Measurements from ENCODE around the gene UBE2J1.

The UBE2J1 gene

GRCh38 chr6:89348372-89348771, 4.2 kb downstream of the UBE2J1 start:
- H3K79me2 ChIP-seq (ENCODE audit: control insufficient read depth, insufficient read depth, low read length, unreplicated experiment): peaks cover 83% of the 10 kb centered on the region
- peaks cover 22% of the 10 kb centered on the region for H3K4me1 ChIP-seq (ENCODE audit: control insufficient read depth, insufficient read depth, low read length, unreplicated experiment)
- H3K4me3 ChIP-seq (ENCODE audit: low read depth, low read length): no peak overlapping the region
- no peak overlapping the region for H2AFZ ChIP-seq (ENCODE audit: low read length, unreplicated experiment)
- H3K27ac ChIP-seq (ENCODE audit: low read depth, low read length): no peak overlapping the region
- no peaks in the 10 kb centered on the region for H3K36me3 ChIP-seq (ENCODE audit: insufficient read depth, low read length)
- H3K27me3 ChIP-seq (ENCODE audit: insufficient read depth, low read length): no peaks in the 10 kb centered on the region

- no peaks in the 10 kb centered on the region for H3K36me3 ChIP-seq (ENCODE audit: insufficient read depth, low read length)
- H3K79me2 ChIP-seq (ENCODE audit: control insufficient read depth, insufficient read depth, low read length, unreplicated experiment): peaks cover 84% of the 10 kb centered on the region
- no peak overlapping the region for H2AFZ ChIP-seq (ENCODE audit: low read length, unreplicated experiment)
- peaks cover 20% of the 10 kb centered on the region for H3K4me1 ChIP-seq (ENCODE audit: control insufficient read depth, insufficient read depth, low read length, unreplicated experiment)
- H3K4me3 ChIP-seq (ENCODE audit: low read depth, low read length): no peak overlapping the region
- no peak overlapping the region for H3K27ac ChIP-seq (ENCODE audit: low read depth, low read length)
- no peaks in the 10 kb centered on the region for H3K27me3 ChIP-seq (ENCODE audit: insufficient read depth, low read length)
These were observed 4.7 kb downstream of the UBE2J1 start for GRCh38 chr6:89347825-89348224.

- peaks cover 7% of the 10 kb centered on the region; the same call in 1 of the 2 replicates for H3K36me3 ChIP-seq (ENCODE audit: insufficient read depth, low read length)
- no peak overlapping the region for H3K27ac ChIP-seq (ENCODE audit: low read depth, low read length)
- peaks cover 78% of the 10 kb centered on the region for H3K79me2 ChIP-seq (ENCODE audit: control insufficient read depth, insufficient read depth, low read length, unreplicated experiment)
These were observed 6.1 kb downstream of the UBE2J1 start for GRCh38 chr6:89346433-89346832.

GRCh38 chr6:89339565-89339964, 13.0 kb downstream of the UBE2J1 start:
- Histone ChIP-seq H3K79me2 (ENCODE audit: control insufficient read depth, insufficient read depth, low read length, unreplicated experiment) (peaks cover 14% of the 10 kb centered on the region), H3K36me3 (ENCODE audit: insufficient read depth, low read length) (peaks cover 28% of the 10 kb centered on the region), H3K4me1 (ENCODE audit: control insufficient read depth, insufficient read depth, low read length, unreplicated experiment) (no peaks in the 10 kb centered on the region), H3K27ac (ENCODE audit: low read depth, low read length) (no peak overlapping the region), H2AFZ (ENCODE audit: low read length, unreplicated experiment) (no peak overlapping the region), H3K27me3 (ENCODE audit: insufficient read depth, low read length) (no peaks in the 10 kb centered on the region), H3K4me3 (ENCODE audit: low read depth, low read length) (no peak overlapping the region)

More at GRCh38 chr6:89346433-89346832, 6.1 kb downstream of the UBE2J1 start:
- peaks cover 20% of the 10 kb centered on the region for H3K4me1 ChIP-seq (ENCODE audit: control insufficient read depth, insufficient read depth, low read length, unreplicated experiment)
- no peaks in the 10 kb centered on the region for H3K27me3 ChIP-seq (ENCODE audit: insufficient read depth, low read length)
- no peak overlapping the region for H2AFZ ChIP-seq (ENCODE audit: low read length, unreplicated experiment)
- no peak overlapping the region for H3K4me3 ChIP-seq (ENCODE audit: low read depth, low read length)

- Histone ChIP-seq H3K36me3 (ENCODE audit: insufficient read depth, low read length) (peaks cover 27% of the 10 kb centered on the region), H3K4me3 (ENCODE audit: low read depth, low read length) (no peak overlapping the region), H3K27ac (ENCODE audit: low read depth, low read length) (no peak overlapping the region), H3K27me3 (ENCODE audit: insufficient read depth, low read length) (no peaks in the 10 kb centered on the region), H3K4me1 (ENCODE audit: control insufficient read depth, insufficient read depth, low read length, unreplicated experiment) (no peaks in the 10 kb centered on the region), H3K79me2 (ENCODE audit: control insufficient read depth, insufficient read depth, low read length, unreplicated experiment) (peaks cover 2% of the 10 kb centered on the region), H2AFZ (ENCODE audit: low read length, unreplicated experiment) (no peak overlapping the region)
These were observed 17.4 kb downstream of the UBE2J1 start for GRCh38 chr6:89335164-89335563.

GRCh38 chr6:89330910-89331309, 21.6 kb downstream of the UBE2J1 start:
- Histone ChIP-seq H2AFZ (ENCODE audit: low read length, unreplicated experiment) (no peak overlapping the region), H3K4me1 (ENCODE audit: control insufficient read depth, insufficient read depth, low read length, unreplicated experiment) (no peaks in the 10 kb centered on the region), H3K27me3 (ENCODE audit: insufficient read depth, low read length) (no peaks in the 10 kb centered on the region), H3K36me3 (ENCODE audit: insufficient read depth, low read length) (peaks cover 23% of the 10 kb centered on the region), H3K79me2 (ENCODE audit: control insufficient read depth, insufficient read depth, low read length, unreplicated experiment) (no peaks in the 10 kb centered on the region), H3K27ac (ENCODE audit: low read depth, low read length) (no peak overlapping the region), H3K4me3 (ENCODE audit: low read depth, low read length) (no peak overlapping the region)

GRCh38 chr6:89328976-89329375, 23.5 kb downstream of the UBE2J1 start:
- H3K36me3 ChIP-seq (ENCODE audit: insufficient read depth, low read length): peaks cover 22% of the 10 kb centered on the region
- H3K27me3 ChIP-seq (ENCODE audit: insufficient read depth, low read length): no peaks in the 10 kb centered on the region
- no peak overlapping the region for H3K4me3 ChIP-seq (ENCODE audit: low read depth, low read length)
- no peak overlapping the region for H2AFZ ChIP-seq (ENCODE audit: low read length, unreplicated experiment)
- H3K79me2 ChIP-seq (ENCODE audit: control insufficient read depth, insufficient read depth, low read length, unreplicated experiment): no peaks in the 10 kb centered on the region
- H3K4me1 ChIP-seq (ENCODE audit: control insufficient read depth, insufficient read depth, low read length, unreplicated experiment): peaks cover 2% of the 10 kb centered on the region
- no peak overlapping the region for H3K27ac ChIP-seq (ENCODE audit: low read depth, low read length)

GRCh38 chr6:89324304-89324703, 28.2 kb downstream of the UBE2J1 start:
- Histone ChIP-seq H3K4me1 (ENCODE audit: control insufficient read depth, insufficient read depth, low read length, unreplicated experiment) (peaks cover 9% of the 10 kb centered on the region), H3K27ac (ENCODE audit: low read depth, low read length) (no peak overlapping the region), H3K79me2 (ENCODE audit: control insufficient read depth, insufficient read depth, low read length, unreplicated experiment) (no peaks in the 10 kb centered on the region), H3K4me3 (ENCODE audit: low read depth, low read length) (no peak overlapping the region), H3K36me3 (ENCODE audit: insufficient read depth, low read length) (peaks cover 16% of the 10 kb centered on the region), H2AFZ (ENCODE audit: low read length, unreplicated experiment) (no peak overlapping the region), H3K27me3 (ENCODE audit: insufficient read depth, low read length) (no peaks in the 10 kb centered on the region)

- Histone ChIP-seq H3K4me1 (ENCODE audit: control insufficient read depth, insufficient read depth, low read length, unreplicated experiment) (peaks cover 9% of the 10 kb centered on the region), H3K36me3 (ENCODE audit: insufficient read depth, low read length) (peaks cover 16% of the 10 kb centered on the region; the same call in 1 of the 2 replicates), H2AFZ (ENCODE audit: low read length, unreplicated experiment) (no peak overlapping the region)
These were observed 29.0 kb downstream of the UBE2J1 start for GRCh38 chr6:89323511-89323971.

GRCh38 chr6:89321131-89321970, 31.2 kb downstream of the UBE2J1 start:
- Histone ChIP-seq H3K27ac (ENCODE audit: low read depth, low read length) (no peak overlapping the region), H3K4me3 (ENCODE audit: low read depth, low read length) (no peak overlapping the region)

More at GRCh38 chr6:89323511-89323971, 29.0 kb downstream of the UBE2J1 start:
- H3K27ac ChIP-seq (ENCODE audit: low read depth, low read length): no peak overlapping the region
- no peaks in the 10 kb centered on the region for H3K27me3 ChIP-seq (ENCODE audit: insufficient read depth, low read length)
- no peaks in the 10 kb centered on the region for H3K79me2 ChIP-seq (ENCODE audit: control insufficient read depth, insufficient read depth, low read length, unreplicated experiment)
- H3K4me3 ChIP-seq (ENCODE audit: low read depth, low read length): no peak overlapping the region

GRCh38 chr6:89320012-89320559, 32.4 kb downstream of the UBE2J1 start:
- no peak overlapping the region for H3K4me3 ChIP-seq (ENCODE audit: low read depth, low read length)
- H3K36me3 ChIP-seq (ENCODE audit: insufficient read depth, low read length): peaks cover 12% of the 10 kb centered on the region; the same call in 1 of the 2 replicates
- no peaks in the 10 kb centered on the region for H3K27me3 ChIP-seq (ENCODE audit: insufficient read depth, low read length)
- H3K27ac ChIP-seq (ENCODE audit: low read depth, low read length): no peak overlapping the region
- H2AFZ ChIP-seq (ENCODE audit: low read length, unreplicated experiment): no peak overlapping the region
- H3K4me1 ChIP-seq (ENCODE audit: control insufficient read depth, insufficient read depth, low read length, unreplicated experiment): peaks cover 9% of the 10 kb centered on the region
- no peaks in the 10 kb centered on the region for H3K79me2 ChIP-seq (ENCODE audit: control insufficient read depth, insufficient read depth, low read length, unreplicated experiment)

More at GRCh38 chr6:89321131-89321970, 31.2 kb downstream of the UBE2J1 start:
- peaks cover 9% of the 10 kb centered on the region for H3K4me1 ChIP-seq (ENCODE audit: control insufficient read depth, insufficient read depth, low read length, unreplicated experiment)
- peaks cover 13% of the 10 kb centered on the region; the same call in 1 of the 2 replicates for H3K36me3 ChIP-seq (ENCODE audit: insufficient read depth, low read length)
- no peaks in the 10 kb centered on the region for H3K79me2 ChIP-seq (ENCODE audit: control insufficient read depth, insufficient read depth, low read length, unreplicated experiment)
- H3K27me3 ChIP-seq (ENCODE audit: insufficient read depth, low read length): no peaks in the 10 kb centered on the region
- H2AFZ ChIP-seq (ENCODE audit: low read length, unreplicated experiment): no peak overlapping the region

All from ACC112 (cell line).